Fibroblast of lung (primary cell): Measurements from ENCODE around the gene DLG2.

Source experiments
- CTCF ChIP-seq, 2 donors: IDR thresholded peaks in 1 of 2; conservative IDR thresholded peaks in 1 of 2; 1 replicate in 1 of 2; 2 replicates in 1 of 2; pipeline ENCODE4 v1.5.1; 2011 to 2012; ENCODE audit warnings: low read length in 2 of 2, control low read depth in 1 of 2, inconsistent platforms in 1 of 2, low read depth in 1 of 2, mild to moderate bottlenecking in 1 of 2
- EZH2 ChIP-seq: IDR thresholded peaks from 2 replicates; pipeline ENCODE4 v1.5.1; 2012; ENCODE audit warnings: low read length, control low read depth, mild to moderate bottlenecking; ENCODE audit errors: missing control alignments

GRCh38 chr11:84103096-84103495 lies 1524.0 kb downstream of the DLG2 start:
- TF ChIP-seq CTCF (conservative IDR thresholded peaks at IDR 0.05 in 1 of 2, IDR thresholded peaks at IDR 0.05 in 1 of 2; ENCODE audit: low read depth in 1 of 2, low read length in 2 of 2) (no peak), EZH2 (no peak)
